ENCODE data around the gene ZNF143.

Gene ZNF143

GRCh38 chr11:9568161-9568853, 107.5 kb downstream of the ZNF143 start:
- Histone ChIP-seq H3K27me3 (no peaks in the 10 kb centered on the region), H3K4me1 (ENCODE audit: control insufficient read depth in 1 of 2, insufficient read depth in 1 of 2, low read depth in 1 of 2, low read length in 1 of 2) (peaks cover 0 to 8% of the 10 kb centered on the region in 2 experiments), H3K9me3 (no peaks in the 10 kb centered on the region), H3K27ac (no peak overlapping the region), H3K4me3 (ENCODE audit: low read depth in 1 of 2, low read length in 1 of 2) (no peak overlapping the region), H3K36me3 (no peaks in the 10 kb centered on the region)
- TF ChIP-seq, protein P1, sequence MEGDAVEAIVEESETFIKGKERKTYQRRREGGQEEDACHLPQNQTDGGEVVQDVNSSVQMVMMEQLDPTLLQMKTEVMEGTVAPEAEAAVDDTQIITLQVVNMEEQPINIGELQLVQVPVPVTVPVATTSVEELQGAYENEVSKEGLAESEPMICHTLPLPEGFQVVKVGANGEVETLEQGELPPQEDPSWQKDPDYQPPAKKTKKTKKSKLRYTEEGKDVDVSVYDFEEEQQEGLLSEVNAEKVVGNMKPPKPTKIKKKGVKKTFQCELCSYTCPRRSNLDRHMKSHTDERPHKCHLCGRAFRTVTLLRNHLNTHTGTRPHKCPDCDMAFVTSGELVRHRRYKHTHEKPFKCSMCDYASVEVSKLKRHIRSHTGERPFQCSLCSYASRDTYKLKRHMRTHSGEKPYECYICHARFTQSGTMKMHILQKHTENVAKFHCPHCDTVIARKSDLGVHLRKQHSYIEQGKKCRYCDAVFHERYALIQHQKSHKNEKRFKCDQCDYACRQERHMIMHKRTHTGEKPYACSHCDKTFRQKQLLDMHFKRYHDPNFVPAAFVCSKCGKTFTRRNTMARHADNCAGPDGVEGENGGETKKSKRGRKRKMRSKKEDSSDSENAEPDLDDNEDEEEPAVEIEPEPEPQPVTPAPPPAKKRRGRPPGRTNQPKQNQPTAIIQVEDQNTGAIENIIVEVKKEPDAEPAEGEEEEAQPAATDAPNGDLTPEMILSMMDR (IDR thresholded peaks at IDR 0.05) = no peak

- no peaks in the 10 kb centered on the region for H3K9me3 ChIP-seq
- H3K27me3 ChIP-seq = no peaks in the 10 kb centered on the region
- H3K4me1 ChIP-seq (ENCODE audit: control insufficient read depth in 1 of 2, insufficient read depth in 1 of 2, low read depth in 1 of 2, low read length in 1 of 2) = peaks cover 0 to 8% of the 10 kb centered on the region in 2 experiments
- TF ChIP-seq, protein P1 (IDR thresholded peaks at IDR 0.05) = no peak
- H3K36me3 ChIP-seq = no peaks in the 10 kb centered on the region
- no peak overlapping the region for H3K4me3 ChIP-seq (ENCODE audit: low read depth in 1 of 2, low read length in 1 of 2)
- H3K27ac ChIP-seq = no peak overlapping the region
These were observed 108.2 kb downstream of the ZNF143 start for GRCh38 chr11:9568854-9569587.

GRCh38 chr11:9569588-9570164, 108.9 kb downstream of the ZNF143 start:
- Histone ChIP-seq H3K4me3 (ENCODE audit: low read depth in 1 of 2, low read length in 1 of 2) (no peak overlapping the region), H3K27me3 (peaks cover 4% of the 10 kb centered on the region), H3K36me3 (no peaks in the 10 kb centered on the region), H3K4me1 (ENCODE audit: control insufficient read depth in 1 of 2, insufficient read depth in 1 of 2, low read depth in 1 of 2, low read length in 1 of 2) (peaks cover 3 to 11% of the 10 kb centered on the region in 2 experiments), H3K27ac (no peak overlapping the region), H3K9me3 (no peaks in the 10 kb centered on the region)
- TF ChIP-seq, protein P1 (IDR thresholded peaks at IDR 0.05) = no peak

GRCh38 chr11:9570313-9571025, 109.7 kb downstream of the ZNF143 start:
- Histone ChIP-seq H3K9me3 (no peaks in the 10 kb centered on the region), H3K4me1 (ENCODE audit: control insufficient read depth in 1 of 2, insufficient read depth in 1 of 2, low read depth in 1 of 2, low read length in 1 of 2) (peaks cover 11 to 18% of the 10 kb centered on the region in 2 experiments), H3K27ac (no peak overlapping the region), H3K27me3 (peaks cover 10% of the 10 kb centered on the region), H3K4me3 (ENCODE audit: low read depth in 1 of 2, low read length in 1 of 2) (no peak overlapping the region), H3K36me3 (no peaks in the 10 kb centered on the region)
- TF ChIP-seq, protein P1 (IDR thresholded peaks at IDR 0.05) = no peak

- Histone ChIP-seq H3K27me3 (peaks cover 10% of the 10 kb centered on the region), H3K4me1 (ENCODE audit: control insufficient read depth in 1 of 2, insufficient read depth in 1 of 2, low read depth in 1 of 2, low read length in 1 of 2) (peaks cover 18 to 24% of the 10 kb centered on the region in 2 experiments), H3K36me3 (no peaks in the 10 kb centered on the region), H3K4me3 (ENCODE audit: low read depth in 1 of 2, low read length in 1 of 2) (no peak overlapping the region), H3K27ac (no peak overlapping the region), H3K9me3 (no peaks in the 10 kb centered on the region)
- TF ChIP-seq, protein P1 (IDR thresholded peaks at IDR 0.05) = no peak
These were observed 110.4 kb downstream of the ZNF143 start for GRCh38 chr11:9571071-9571762.

All from neutrophil (primary cell).